ENCODE measurements around the gene NUDT12.

NUDT12 gene

GRCh38 chr5:103541569-103541968, 21.0 kb downstream of the NUDT12 start:
- DNase-seq (ENCODE audit: low spot score): no peak
- H3K27ac ChIP-seq: no peak overlapping the region
- no peak for TF ChIP-seq CTCF (IDR thresholded peaks at IDR 0.05)
- H3K4me3 ChIP-seq: no peak overlapping the region

- TF ChIP-seq CTCF (IDR thresholded peaks at IDR 0.05): no peak
- H3K4me3 ChIP-seq: no peak overlapping the region
- DNase-seq (ENCODE audit: low spot score): no peak
- no peak overlapping the region for H3K27ac ChIP-seq
Observed at GRCh38 chr5:103541114-103541513, 21.5 kb downstream of the NUDT12 start.

DNA sequence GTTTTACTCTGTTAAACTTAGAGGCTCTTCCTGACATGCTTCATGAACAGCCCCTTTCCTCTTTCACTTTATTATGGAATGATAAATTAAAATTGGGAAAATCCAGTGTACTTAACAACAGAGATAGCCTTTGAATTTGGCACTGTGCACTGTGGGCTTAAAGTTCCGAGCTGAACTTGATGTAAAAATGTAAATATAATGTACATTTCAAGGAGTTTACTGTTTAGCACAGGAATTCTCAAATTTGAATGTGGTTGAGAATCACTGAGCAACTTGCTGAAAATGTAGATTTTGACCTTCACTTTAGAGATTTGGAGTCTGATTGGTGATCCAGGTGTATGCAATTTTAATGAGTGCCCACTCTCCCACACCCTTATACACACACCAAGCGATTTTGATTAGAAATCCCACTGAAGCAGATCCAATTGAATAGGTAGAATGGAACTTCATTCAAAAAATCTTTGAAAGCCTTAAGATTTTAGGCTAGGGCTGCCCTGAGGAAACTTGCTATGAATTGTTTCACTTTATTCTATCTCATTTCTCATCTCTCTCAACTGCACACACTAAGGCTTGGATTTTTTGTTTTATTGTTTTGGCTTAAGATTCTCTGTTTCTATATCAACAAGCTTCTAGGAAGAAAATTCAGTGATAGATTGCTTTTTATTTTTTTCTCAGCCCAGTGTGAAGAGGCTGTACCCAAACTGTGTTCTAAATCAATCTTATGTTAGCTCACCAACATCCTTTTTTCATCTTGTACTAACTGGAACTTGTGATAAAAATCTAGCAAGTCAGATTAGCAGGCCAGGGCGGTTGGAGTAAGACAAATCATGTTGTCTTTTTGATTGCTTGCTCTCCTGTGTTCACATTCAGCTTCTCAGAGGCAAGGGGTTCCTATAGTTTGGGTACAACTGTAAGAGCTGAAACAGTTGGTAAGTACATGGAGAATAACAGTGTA, 22.9 kb downstream of the NUDT12 start:
- no peak for DNase-seq (ENCODE audit: low spot score)
- Histone ChIP-seq H3K27ac (no peak overlapping the region), H3K4me3 (no peak overlapping the region)
- TF ChIP-seq CTCF (IDR thresholded peaks at IDR 0.05): no peak

DNA sequence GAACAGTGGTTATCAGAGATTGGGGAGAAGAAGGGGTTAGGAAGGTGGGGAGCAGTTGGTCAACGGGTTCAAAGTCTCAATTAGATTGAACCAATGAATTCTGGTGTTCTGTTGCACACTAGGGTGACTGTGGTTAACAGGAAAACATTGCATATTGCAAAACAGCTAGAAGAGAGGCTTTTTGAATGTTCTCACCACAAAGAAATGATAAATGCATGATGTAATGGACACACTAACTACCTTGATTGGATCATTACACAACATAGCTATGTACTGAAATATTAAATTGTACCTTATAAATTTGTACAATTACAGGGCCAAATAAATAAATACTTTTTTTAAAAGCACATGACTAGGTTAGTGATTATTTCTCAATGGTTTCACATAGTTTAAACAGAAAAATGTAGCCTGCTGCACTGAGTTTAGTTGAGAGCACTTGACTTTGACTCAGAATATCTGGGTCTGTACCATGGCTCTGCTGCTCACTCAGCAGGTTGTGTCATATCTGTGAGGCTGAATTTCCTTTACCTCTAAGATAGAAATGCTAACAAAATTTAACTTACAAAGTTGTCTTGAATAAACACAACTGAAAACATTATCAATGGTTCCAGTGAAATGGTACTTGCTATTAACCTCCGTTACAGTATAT, 30.4 kb downstream of the NUDT12 start:
- no peak for DNase-seq (ENCODE audit: low spot score)

DNA sequence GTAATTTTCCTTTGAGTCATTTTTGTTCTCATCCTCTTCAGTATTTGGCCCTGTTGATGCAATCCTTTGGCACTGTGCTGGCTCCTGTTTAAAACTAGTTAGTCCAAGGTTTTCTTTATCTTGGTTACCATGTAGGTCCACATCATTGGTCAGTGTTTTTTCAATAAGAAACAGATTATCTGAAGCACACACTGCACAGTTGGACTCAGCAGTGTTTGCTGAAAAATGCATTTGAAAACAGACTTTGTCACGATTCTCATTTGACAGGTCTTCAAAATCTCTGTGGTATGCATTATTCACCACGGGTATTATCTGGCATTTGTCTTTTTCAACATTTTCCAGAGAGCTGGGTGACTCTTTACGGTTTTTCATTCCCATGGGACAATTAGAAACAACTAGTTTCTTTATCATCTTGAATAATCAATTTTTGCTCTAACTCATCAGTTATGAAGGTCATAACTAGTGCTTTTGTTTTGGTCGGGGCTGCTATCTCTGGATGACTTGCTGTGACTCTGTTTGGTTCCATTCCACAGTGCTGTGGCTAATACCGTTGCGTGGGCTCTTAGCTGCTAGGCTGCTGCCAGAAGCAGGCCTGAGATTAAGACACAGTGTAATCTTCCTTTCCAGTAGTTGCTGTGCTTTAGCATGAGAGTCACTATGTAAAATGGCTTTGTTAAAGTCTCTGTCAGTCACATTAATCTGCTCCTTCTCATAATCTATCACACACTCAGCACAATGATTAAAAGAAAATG, 36.2 kb downstream of the NUDT12 start:
- Histone ChIP-seq H3K4me3 (no peak overlapping the region), H3K27ac (no peak overlapping the region)
- no peak for DNase-seq (ENCODE audit: low spot score)
- TF ChIP-seq CTCF (IDR thresholded peaks at IDR 0.05): no peak

More for the DNA sequence above, 30.4 kb downstream of the NUDT12 start:
- H3K27ac ChIP-seq: no peak overlapping the region
- TF ChIP-seq CTCF (IDR thresholded peaks at IDR 0.05): no peak
- H3K4me3 ChIP-seq: no peak overlapping the region

- Histone ChIP-seq H3K4me3 (no peak overlapping the region), H3K27ac (no peak overlapping the region)
- no peak for TF ChIP-seq CTCF (IDR thresholded peaks at IDR 0.05)
- DNase-seq (ENCODE audit: low spot score): no peak
Observed at GRCh38 chr5:103525361-103525760, 37.2 kb downstream of the NUDT12 start.
